ENCODE results near the gene KRT32. TPM values are rescaled to one million over a fixed set of nuclear protein-coding genes. Genes with fewer than 3 reads are reported as not detected.

The KRT32 gene
- total and polyA plus RNA-seq, 8 donors = 1.9 TPM; not detected in 7

DNA sequence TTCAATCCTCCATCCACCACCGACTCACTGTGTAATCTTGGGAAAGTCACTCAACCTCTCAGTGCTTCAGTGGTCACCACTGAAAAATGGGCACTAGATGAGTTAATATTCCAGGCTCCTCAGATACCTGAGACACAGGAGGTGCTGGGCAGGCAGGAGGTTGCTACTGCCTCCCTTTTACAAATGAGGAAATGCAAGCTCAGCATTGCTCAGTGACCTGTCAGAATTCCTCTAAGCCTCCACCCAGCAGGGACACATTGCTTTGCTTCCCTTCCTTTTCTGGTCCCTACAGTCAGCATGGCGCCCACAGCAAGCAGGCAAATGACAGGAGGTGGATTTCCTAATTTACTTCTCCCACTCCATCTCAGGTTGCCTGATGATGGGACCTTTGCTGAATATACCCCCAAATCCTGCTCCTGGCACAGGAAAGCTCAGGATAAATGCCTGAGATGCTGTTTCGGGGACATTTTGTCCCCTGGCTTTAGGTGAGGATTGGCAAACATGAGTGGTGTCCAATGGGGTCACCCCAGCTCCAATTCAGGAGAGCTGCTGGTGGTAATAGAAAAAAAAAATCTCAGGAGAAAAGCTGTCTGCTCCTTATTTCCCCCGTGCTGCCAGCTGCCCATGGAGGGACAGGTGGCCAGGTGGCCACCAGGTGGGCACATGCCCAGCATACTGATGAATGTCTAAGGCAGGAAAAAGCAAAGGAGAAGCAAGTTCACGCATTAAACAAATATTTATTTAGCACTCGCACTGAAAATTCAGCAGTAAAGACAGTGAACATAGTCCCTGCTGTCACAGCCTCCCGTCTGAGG, 43.3 kb upstream of the KRT32 start:
- no peaks in the 10 kb centered on the region for H3K36me3 ChIP-seq
- H3K9me3 ChIP-seq = no peaks in the 10 kb centered on the region
- peak in 1 of 2 donors; percentile 58 for DNase-seq
- peaks cover 0 to 14% (median 0%) of the 10 kb centered on the region in 3 donors for H3K27me3 ChIP-seq
- intact Hi-C loops (cut with DNase I; ENCODE audit: low total_unique reads) = no loop called here
- WGBS, 5 donors = 49 to 62% (median 58%) methylated on average over 7 of the region's 7 CpGs
- H3K4me3 ChIP-seq = no peak overlapping the region
- peaks cover 0 to 16% (median 4%) of the 10 kb centered on the region in 4 donors for H3K4me1 ChIP-seq
- no peak for TF ChIP-seq POLR2AphosphoS5 (IDR thresholded peaks at IDR 0.05)
- TF ChIP-seq, protein P1, sequence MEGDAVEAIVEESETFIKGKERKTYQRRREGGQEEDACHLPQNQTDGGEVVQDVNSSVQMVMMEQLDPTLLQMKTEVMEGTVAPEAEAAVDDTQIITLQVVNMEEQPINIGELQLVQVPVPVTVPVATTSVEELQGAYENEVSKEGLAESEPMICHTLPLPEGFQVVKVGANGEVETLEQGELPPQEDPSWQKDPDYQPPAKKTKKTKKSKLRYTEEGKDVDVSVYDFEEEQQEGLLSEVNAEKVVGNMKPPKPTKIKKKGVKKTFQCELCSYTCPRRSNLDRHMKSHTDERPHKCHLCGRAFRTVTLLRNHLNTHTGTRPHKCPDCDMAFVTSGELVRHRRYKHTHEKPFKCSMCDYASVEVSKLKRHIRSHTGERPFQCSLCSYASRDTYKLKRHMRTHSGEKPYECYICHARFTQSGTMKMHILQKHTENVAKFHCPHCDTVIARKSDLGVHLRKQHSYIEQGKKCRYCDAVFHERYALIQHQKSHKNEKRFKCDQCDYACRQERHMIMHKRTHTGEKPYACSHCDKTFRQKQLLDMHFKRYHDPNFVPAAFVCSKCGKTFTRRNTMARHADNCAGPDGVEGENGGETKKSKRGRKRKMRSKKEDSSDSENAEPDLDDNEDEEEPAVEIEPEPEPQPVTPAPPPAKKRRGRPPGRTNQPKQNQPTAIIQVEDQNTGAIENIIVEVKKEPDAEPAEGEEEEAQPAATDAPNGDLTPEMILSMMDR (IDR thresholded peaks at IDR 0.05) = no peak
- no peak for TF ChIP-seq POLR2A (IDR thresholded peaks at IDR 0.05)
- TF ChIP-seq EP300 (IDR thresholded peaks at IDR 0.05) = no peak
- peak overlapping the region in 1 of 5 donors; percentile 20 for H3K27ac ChIP-seq

DNA sequence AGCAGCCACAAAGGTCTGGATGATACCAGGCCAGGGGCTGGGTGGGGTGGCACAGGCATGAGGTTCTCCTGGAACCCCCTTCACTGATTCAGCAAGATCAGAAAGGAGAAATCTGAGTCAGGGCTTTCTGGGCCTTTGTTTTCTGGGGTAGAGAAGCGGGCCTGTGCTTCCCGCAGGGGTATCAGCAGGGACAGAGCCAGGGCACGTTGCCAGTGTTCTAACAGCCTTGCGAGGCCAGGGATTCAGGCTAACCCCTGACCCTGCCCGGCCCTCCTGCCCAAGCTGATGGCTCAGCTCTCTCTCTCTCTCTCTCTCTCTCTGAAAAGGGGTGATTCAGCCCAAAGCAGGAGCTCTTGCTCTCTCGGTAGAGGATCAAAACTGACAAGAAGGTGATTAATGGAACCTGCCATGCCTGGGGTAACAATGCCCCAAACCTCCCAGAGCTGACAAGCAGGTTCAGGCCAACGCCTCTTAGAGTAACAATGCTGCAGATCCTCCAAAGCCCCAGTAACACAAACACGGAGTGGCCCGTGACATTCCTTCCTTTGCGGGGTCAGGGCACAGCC, 40.2 kb upstream of the KRT32 start:
- no peak overlapping the region for H3K4me3 ChIP-seq
- H3K4me1 ChIP-seq = peaks cover 0 to 16% (median 4%) of the 10 kb centered on the region in 4 donors
- H3K27me3 ChIP-seq = peaks cover 0 to 14% (median 0%) of the 10 kb centered on the region in 3 donors
- TF ChIP-seq EP300 (IDR thresholded peaks at IDR 0.05) = no peak
- TF ChIP-seq POLR2AphosphoS5 (IDR thresholded peaks at IDR 0.05) = no peak
- no peak for TF ChIP-seq POLR2A (IDR thresholded peaks at IDR 0.05)
- TF ChIP-seq, protein P1 (IDR thresholded peaks at IDR 0.05) = no peak
- no peak overlapping the region for H3K27ac ChIP-seq
- no peaks in the 10 kb centered on the region for H3K36me3 ChIP-seq
- H3K9me3 ChIP-seq = no peaks in the 10 kb centered on the region
- DNase-seq = no peak
- 20 to 42% (median 29%) methylated on average over 7 to 10 of the region's 10 CpGs for WGBS, 5 donors
- intact Hi-C loops (cut with DNase I; ENCODE audit: low total_unique reads) = no loop called here

DNA sequence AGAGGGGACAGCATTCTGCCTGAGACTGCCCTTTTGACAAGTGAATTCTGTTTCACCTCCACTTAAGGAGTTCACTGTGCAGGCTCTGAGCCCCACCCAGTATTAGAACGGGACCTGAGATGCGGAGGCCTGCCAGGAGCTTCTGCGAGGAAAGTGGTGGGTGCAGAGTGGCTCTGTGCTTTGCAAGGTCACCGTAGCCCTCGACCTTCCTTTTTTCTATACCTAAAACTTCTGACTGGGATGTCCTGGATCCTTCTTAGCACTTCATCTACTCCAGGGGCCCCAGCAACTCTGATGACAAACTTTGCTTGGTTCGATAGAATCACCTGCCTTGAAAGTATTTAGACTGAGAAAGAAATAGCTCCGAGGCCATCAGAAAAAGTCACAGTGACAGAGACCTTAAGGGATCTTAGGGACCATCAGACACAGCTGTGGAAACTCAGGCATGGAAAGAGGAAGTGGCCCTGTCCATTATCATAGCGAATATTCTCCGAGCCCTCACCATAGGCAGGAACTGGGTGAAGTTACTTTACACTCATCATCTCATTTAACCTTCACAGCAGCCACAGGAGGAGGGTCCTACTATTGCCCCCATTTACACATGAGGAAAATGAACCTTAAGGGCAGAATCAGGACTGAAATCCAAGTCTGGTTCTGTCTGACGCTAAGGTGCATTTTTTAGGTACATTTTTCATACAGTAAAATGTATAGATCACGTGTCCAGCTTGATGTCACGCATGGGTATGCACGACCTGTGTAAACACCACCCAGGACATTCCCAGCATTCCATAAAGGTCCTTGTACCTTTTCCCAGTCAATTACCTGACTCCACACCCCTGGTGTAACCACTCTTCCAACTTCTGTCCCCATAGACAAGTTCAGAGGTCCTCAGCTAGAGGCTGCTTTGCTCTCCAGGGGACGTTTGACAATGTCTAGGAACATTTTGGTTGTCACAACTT, 38.9 kb upstream of the KRT32 start:
- no peaks in the 10 kb centered on the region for H3K9me3 ChIP-seq
- H3K4me3 ChIP-seq = no peak overlapping the region
- no peaks in the 10 kb centered on the region for H3K36me3 ChIP-seq
- no peak for DNase-seq
- H3K27me3 ChIP-seq = peaks cover 0 to 6% (median 0%) of the 10 kb centered on the region in 3 donors
- H3K27ac ChIP-seq = no peak overlapping the region
- 60 to 82% (median 66%) methylated on average over 14 of the region's 14 CpGs for WGBS, 5 donors
- intact Hi-C loops (cut with DNase I; ENCODE audit: low total_unique reads) = no loop called here
- peaks cover 0 to 8% (median 4%) of the 10 kb centered on the region in 4 donors for H3K4me1 ChIP-seq
- TF ChIP-seq, protein P1 (IDR thresholded peaks at IDR 0.05) = no peak
- no peak for TF ChIP-seq POLR2AphosphoS5 (IDR thresholded peaks at IDR 0.05)
- TF ChIP-seq POLR2A (IDR thresholded peaks at IDR 0.05) = no peak
- TF ChIP-seq EP300 (IDR thresholded peaks at IDR 0.05) = no peak
